ENCODE measurements around the gene LTO1.

Gene LTO1

DNA sequence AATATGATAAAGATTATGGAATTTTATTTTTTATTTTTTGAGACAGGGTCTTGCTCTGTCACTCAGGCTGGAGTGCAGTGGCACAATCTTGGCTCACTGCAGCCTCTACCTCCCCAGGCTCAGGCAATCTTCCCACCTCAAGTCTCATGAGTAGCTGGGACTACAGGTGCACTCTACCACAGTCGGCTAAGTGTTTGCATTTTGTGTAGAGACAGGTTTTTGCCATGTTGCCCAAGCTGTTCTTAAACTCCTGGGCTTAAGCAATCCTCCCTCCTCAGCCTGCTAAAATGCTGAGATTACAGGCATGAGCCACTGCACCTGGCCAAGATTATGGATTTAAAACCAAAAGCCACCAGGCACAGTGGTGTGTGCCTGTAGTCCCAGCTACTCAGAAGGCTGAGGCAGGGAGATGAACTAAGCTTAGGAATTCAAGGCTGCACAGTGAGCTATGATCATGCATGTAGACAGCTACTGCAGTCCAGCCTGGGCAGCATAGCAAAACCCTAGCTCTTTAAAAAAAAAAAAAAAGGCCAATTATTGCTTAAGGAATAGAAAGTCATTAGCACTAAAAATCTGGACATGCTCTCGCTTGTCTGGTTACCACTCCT lies 54.4 kb downstream of the LTO1 start:
- no peaks in the 10 kb centered on the region for H3K4me1 ChIP-seq (ENCODE audit: control insufficient read depth in 1 of 2, insufficient read depth in 2 of 2, low read length in 2 of 2)
- H3K79me2 ChIP-seq (ENCODE audit: control insufficient read depth, insufficient read depth, low read length, poor library complexity): no peaks in the 10 kb centered on the region
- no peak overlapping the region for H2AFZ ChIP-seq (ENCODE audit: insufficient read depth, low read length, poor library complexity)
- no peak overlapping the region for H3K9ac ChIP-seq (ENCODE audit: low read length)
- no peak overlapping the region for H3K23ac ChIP-seq (ENCODE audit: low read length)
- H3K36me3 ChIP-seq (ENCODE audit: control insufficient read depth in 1 of 2, insufficient read depth in 2 of 2, low read length in 2 of 2): no peaks in the 10 kb centered on the region
- H3K4me2 ChIP-seq (ENCODE audit: low read length): no peak overlapping the region
- no peak overlapping the region for H4K12ac ChIP-seq (ENCODE audit: low read depth, low read length)
- H3K9me3 ChIP-seq (ENCODE audit: insufficient read depth, low read depth, low read length): no peaks in the 10 kb centered on the region
- H3K14ac ChIP-seq (ENCODE audit: low read length): no peak overlapping the region
- H3K4me3 ChIP-seq (ENCODE audit: low read depth, low read length): no peak overlapping the region
- H4K91ac ChIP-seq (ENCODE audit: low read depth, low read length): no peak overlapping the region
- no peak overlapping the region for H2AK5ac ChIP-seq (ENCODE audit: low read length)
- H3K27me3 ChIP-seq (ENCODE audit: insufficient read depth, low read length): no peaks in the 10 kb centered on the region
- H2BK5ac ChIP-seq (ENCODE audit: low read depth, low read length, poor library complexity): no peak overlapping the region
- no peak overlapping the region for H3K27ac ChIP-seq (ENCODE audit: low read depth, low read length)
- no peak overlapping the region for H2BK12ac ChIP-seq (ENCODE audit: low read length)
- no peak overlapping the region for H3K18ac ChIP-seq (ENCODE audit: low read length)
- no CpG with 5 or more reads among the region's 2 CpGs for WGBS (ENCODE audit: extremely low coverage, insufficient coverage, insufficient read length)
- H4K8ac ChIP-seq (ENCODE audit: low read depth, low read length): no peak overlapping the region
- no peak overlapping the region for H3K4ac ChIP-seq (ENCODE audit: low read depth, low read length)
- no peaks in the 10 kb centered on the region for H3K79me1 ChIP-seq (ENCODE audit: low read length)
- no peak overlapping the region for H2BK120ac ChIP-seq (ENCODE audit: insufficient read depth, low read length, poor library complexity)
- DNase-seq: no peak

GRCh38 chr11:69618237-69618636 lies 56.9 kb downstream of the LTO1 start:
- Histone ChIP-seq H2AFZ (ENCODE audit: insufficient read depth, low read length, poor library complexity) (no peak overlapping the region), H3K9ac (ENCODE audit: low read length) (peak overlapping the region; percentile 22), H3K4me3 (ENCODE audit: low read depth, low read length) (no peak overlapping the region), H3K27me3 (ENCODE audit: insufficient read depth, low read length) (no peaks in the 10 kb centered on the region), H3K18ac (ENCODE audit: low read length) (no peak overlapping the region), H4K91ac (ENCODE audit: low read depth, low read length) (no peak overlapping the region), H3K4ac (ENCODE audit: low read depth, low read length) (no peak overlapping the region), H4K8ac (ENCODE audit: low read depth, low read length) (no peak overlapping the region), H3K36me3 (ENCODE audit: control insufficient read depth in 1 of 2, insufficient read depth in 2 of 2, low read length in 2 of 2) (no peaks in the 10 kb centered on the region), H3K4me2 (ENCODE audit: low read length) (no peak overlapping the region), H3K9me3 (ENCODE audit: insufficient read depth, low read depth, low read length) (no peaks in the 10 kb centered on the region), H3K27ac (ENCODE audit: low read depth, low read length) (no peak overlapping the region), H3K79me1 (ENCODE audit: low read length) (no peaks in the 10 kb centered on the region), H3K23ac (ENCODE audit: low read length) (peak overlapping the region; percentile 33), H4K12ac (ENCODE audit: low read depth, low read length) (no peak overlapping the region), H3K4me1 (ENCODE audit: control insufficient read depth in 1 of 2, insufficient read depth in 2 of 2, low read length in 2 of 2) (no peaks in the 10 kb centered on the region), H2BK12ac (ENCODE audit: low read length) (no peak overlapping the region), H3K14ac (ENCODE audit: low read length) (no peak overlapping the region), H2BK5ac (ENCODE audit: low read depth, low read length, poor library complexity) (no peak overlapping the region), H3K79me2 (ENCODE audit: control insufficient read depth, insufficient read depth, low read length, poor library complexity) (no peaks in the 10 kb centered on the region), H2BK120ac (ENCODE audit: insufficient read depth, low read length, poor library complexity) (no peak overlapping the region), H2AK5ac (ENCODE audit: low read length) (no peak overlapping the region)
- no CpG with 5 or more reads among the region's 8 CpGs for WGBS (ENCODE audit: extremely low coverage, insufficient coverage, insufficient read length)
- DNase-seq: peak in 1 of 2 donors; percentile 59

DNA sequence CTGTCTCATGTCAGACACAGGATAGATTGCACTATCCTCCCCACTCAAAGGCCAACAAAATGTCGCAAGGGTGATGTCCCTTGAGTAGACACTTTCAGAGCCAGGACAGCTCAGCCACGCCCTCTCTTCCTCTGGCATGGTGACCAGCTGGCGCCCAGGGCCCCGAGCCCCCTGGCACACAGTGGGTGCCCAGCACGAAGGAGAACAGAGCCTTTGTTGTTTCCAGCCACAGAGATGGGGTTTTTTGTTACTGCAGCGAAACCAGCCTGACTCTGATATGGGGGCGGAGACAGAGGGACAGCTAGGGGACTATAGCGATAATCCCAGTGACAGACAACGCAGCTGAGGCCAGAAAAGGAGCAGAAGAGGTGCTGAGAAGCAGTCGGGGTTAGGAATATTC lies 57.5 kb downstream of the LTO1 start:
- no CpG with 5 or more reads among the region's 10 CpGs for WGBS (ENCODE audit: extremely low coverage, insufficient coverage, insufficient read length)
- Histone ChIP-seq H3K14ac (ENCODE audit: low read length) (no peak overlapping the region), H3K9ac (ENCODE audit: low read length) (no peak overlapping the region), H4K91ac (ENCODE audit: low read depth, low read length) (no peak overlapping the region), H3K9me3 (ENCODE audit: insufficient read depth, low read depth, low read length) (no peaks in the 10 kb centered on the region), H2BK120ac (ENCODE audit: insufficient read depth, low read length, poor library complexity) (no peak overlapping the region), H3K79me2 (ENCODE audit: control insufficient read depth, insufficient read depth, low read length, poor library complexity) (no peaks in the 10 kb centered on the region), H3K27me3 (ENCODE audit: insufficient read depth, low read length) (no peaks in the 10 kb centered on the region), H3K4me3 (ENCODE audit: low read depth, low read length) (no peak overlapping the region), H2BK5ac (ENCODE audit: low read depth, low read length, poor library complexity) (no peak overlapping the region), H3K36me3 (ENCODE audit: control insufficient read depth in 1 of 2, insufficient read depth in 2 of 2, low read length in 2 of 2) (no peaks in the 10 kb centered on the region), H3K4me2 (ENCODE audit: low read length) (no peak overlapping the region), H2AFZ (ENCODE audit: insufficient read depth, low read length, poor library complexity) (no peak overlapping the region), H3K79me1 (ENCODE audit: low read length) (no peaks in the 10 kb centered on the region), H3K4ac (ENCODE audit: low read depth, low read length) (no peak overlapping the region), H3K23ac (ENCODE audit: low read length) (no peak overlapping the region), H3K18ac (ENCODE audit: low read length) (no peak overlapping the region), H3K4me1 (ENCODE audit: control insufficient read depth in 1 of 2, insufficient read depth in 2 of 2, low read length in 2 of 2) (no peaks in the 10 kb centered on the region), H4K12ac (ENCODE audit: low read depth, low read length) (no peak overlapping the region), H3K27ac (ENCODE audit: low read depth, low read length) (no peak overlapping the region), H2AK5ac (ENCODE audit: low read length) (no peak overlapping the region), H2BK12ac (ENCODE audit: low read length) (no peak overlapping the region), H4K8ac (ENCODE audit: low read depth, low read length) (no peak overlapping the region)
- no peak for DNase-seq

- H2AK5ac ChIP-seq (ENCODE audit: low read length): no peak overlapping the region
- no peak overlapping the region for H3K18ac ChIP-seq (ENCODE audit: low read length)
- H3K4me3 ChIP-seq (ENCODE audit: low read depth, low read length): no peak overlapping the region
- no peak overlapping the region for H3K9ac ChIP-seq (ENCODE audit: low read length)
- H3K79me2 ChIP-seq (ENCODE audit: control insufficient read depth, insufficient read depth, low read length, poor library complexity): no peaks in the 10 kb centered on the region
- no peak overlapping the region for H2BK12ac ChIP-seq (ENCODE audit: low read length)
- no peak overlapping the region for H4K8ac ChIP-seq (ENCODE audit: low read depth, low read length)
- no peak overlapping the region for H3K14ac ChIP-seq (ENCODE audit: low read length)
- H2AFZ ChIP-seq (ENCODE audit: insufficient read depth, low read length, poor library complexity): no peak overlapping the region
- no peaks in the 10 kb centered on the region for H3K27me3 ChIP-seq (ENCODE audit: insufficient read depth, low read length)
- H3K4me1 ChIP-seq (ENCODE audit: control insufficient read depth in 1 of 2, insufficient read depth in 2 of 2, low read length in 2 of 2): no peaks in the 10 kb centered on the region
- H3K23ac ChIP-seq (ENCODE audit: low read length): no peak overlapping the region
- WGBS (ENCODE audit: extremely low coverage, insufficient coverage, insufficient read length): no CpG with 5 or more reads among the region's 4 CpGs
- H3K36me3 ChIP-seq (ENCODE audit: control insufficient read depth in 1 of 2, insufficient read depth in 2 of 2, low read length in 2 of 2): no peaks in the 10 kb centered on the region
- no peaks in the 10 kb centered on the region for H3K79me1 ChIP-seq (ENCODE audit: low read length)
- H3K4me2 ChIP-seq (ENCODE audit: low read length): no peak overlapping the region
- DNase-seq: no peak
- H3K9me3 ChIP-seq (ENCODE audit: insufficient read depth, low read depth, low read length): no peaks in the 10 kb centered on the region
- H2BK120ac ChIP-seq (ENCODE audit: insufficient read depth, low read length, poor library complexity): no peak overlapping the region
- no peak overlapping the region for H4K12ac ChIP-seq (ENCODE audit: low read depth, low read length)
- H3K4ac ChIP-seq (ENCODE audit: low read depth, low read length): no peak overlapping the region
- no peak overlapping the region for H2BK5ac ChIP-seq (ENCODE audit: low read depth, low read length, poor library complexity)
- no peak overlapping the region for H3K27ac ChIP-seq (ENCODE audit: low read depth, low read length)
- H4K91ac ChIP-seq (ENCODE audit: low read depth, low read length): no peak overlapping the region
Observed at GRCh38 chr11:69617220-69617619, 57.9 kb downstream of the LTO1 start.

Measured in trophoblast cell (in vitro differentiated cells and primary cell).